ENCODE measurements around the gene CCDC15.
"Not testable (repeated sequence)": the region's sequence is repeated elsewhere in the genome, so short reads cannot be mapped to it uniquely, and the experiment has no call there.

The CCDC15 gene

DNA sequence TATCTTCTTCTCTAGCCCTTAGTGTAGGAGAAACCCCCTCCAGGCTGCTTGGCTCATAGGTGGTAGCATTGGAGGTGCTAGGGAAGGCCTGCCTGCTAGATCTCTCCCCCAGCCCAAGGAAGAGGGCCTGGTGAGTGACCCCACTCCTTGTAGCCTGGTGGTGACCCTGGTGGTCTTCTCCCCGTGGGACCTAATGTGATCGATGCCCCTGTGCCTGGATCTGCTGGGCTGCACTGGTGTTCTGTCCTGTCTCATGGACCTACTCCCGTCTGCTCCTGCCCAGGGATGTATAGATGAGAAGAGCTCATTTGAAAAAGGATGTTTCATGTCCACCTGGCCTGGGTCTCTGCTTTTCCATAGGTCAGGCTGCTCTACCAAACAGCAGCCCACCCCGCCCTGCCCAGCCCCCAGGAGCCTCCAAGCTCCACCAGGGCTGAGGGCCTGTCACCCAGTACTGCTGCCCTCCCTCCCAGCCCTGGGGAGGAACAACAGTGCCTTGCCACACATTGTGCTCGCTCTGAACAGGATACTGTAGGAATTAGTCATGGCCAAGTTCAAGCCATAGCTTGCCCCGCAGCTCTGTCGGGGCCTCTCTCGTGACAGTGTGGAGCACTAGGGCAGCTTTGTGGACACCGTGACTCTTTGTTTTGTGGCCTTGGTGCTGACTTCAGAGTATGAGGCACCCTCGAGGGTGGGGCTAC is 128.8 kb downstream of the CCDC15 start:
- no peak for DNase-seq (ENCODE audit: low read depth)

DNA sequence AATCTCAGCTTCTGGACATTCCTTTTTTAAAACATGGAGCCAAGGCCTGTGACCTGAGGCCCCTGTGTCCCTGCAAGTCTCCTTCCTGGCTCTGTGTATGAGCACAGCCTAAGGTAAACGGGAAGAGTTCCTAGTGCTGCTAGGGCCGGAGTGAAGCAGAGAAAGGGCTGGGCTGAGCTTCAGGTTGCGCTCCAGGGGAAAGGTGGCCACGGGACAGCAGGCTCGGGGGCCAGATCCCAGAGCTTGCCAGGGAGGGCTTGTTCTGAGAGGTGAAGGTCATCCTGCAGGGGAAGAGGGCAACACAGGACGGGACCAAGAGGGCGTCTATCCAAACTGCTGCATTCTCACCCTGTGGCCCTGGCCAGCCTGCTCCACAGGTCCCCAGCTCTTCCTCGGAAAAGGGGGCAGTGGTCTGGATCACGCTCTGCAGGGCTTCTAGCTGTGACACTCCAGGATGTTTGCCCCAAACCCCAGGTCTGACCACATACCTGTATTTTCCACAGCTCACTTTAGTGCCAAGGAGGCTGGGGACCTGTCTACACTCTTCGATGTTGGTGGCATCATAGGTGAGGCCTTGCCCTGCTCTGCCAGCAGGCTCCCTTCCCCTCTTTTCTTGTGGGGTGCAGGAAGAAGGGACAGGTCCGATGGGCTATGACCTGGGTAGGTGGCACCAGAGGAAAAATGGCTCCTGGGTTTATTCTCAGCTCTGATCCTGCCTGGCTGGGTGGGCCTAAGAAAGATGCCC is 129.5 kb downstream of the CCDC15 start:
- DNase-seq (ENCODE audit: low read depth): no peak

DNA sequence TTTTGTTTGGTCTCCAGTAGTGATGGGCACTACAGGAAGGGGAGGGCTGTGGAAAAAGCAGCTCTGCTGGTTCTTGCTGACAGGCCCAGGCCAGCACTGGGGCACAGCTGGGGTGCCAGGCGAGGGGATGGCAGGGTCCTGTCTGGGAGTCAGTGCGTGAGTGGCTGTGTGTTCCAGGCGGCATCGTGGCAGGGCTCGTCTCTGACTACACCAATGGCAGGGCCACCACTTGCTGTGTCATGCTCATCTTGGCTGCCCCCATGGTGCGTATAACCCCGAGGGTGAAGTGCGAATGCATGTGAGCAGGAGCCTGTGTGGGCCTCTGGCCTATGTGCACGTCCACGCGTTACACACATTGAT is 130.0 kb downstream of the CCDC15 start:
- no peak for DNase-seq (ENCODE audit: low read depth)

DNA sequence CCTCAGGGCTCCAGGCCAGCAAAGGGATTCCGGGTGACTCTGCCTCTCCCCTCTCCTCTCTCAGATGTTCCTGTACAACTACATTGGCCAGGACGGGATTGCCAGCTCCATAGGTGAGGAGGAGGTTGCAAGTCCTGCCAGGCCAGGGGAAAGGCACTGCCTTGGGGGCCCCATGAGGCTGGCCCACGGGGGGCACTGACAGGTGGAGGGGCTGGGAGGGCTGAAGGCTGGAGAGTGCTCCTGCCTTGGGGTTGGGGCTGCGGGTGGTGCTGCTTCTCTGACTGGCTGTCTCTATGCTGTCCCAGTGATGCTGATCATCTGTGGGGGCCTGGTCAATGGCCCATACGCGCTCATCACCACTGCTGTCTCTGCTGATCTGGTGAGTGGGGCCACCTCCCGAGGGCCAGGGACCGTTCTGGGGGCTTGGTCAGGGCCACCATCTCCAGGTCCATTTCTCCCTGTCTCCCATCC is 130.8 kb downstream of the CCDC15 start:
- no peak for DNase-seq (ENCODE audit: low read depth)

DNA sequence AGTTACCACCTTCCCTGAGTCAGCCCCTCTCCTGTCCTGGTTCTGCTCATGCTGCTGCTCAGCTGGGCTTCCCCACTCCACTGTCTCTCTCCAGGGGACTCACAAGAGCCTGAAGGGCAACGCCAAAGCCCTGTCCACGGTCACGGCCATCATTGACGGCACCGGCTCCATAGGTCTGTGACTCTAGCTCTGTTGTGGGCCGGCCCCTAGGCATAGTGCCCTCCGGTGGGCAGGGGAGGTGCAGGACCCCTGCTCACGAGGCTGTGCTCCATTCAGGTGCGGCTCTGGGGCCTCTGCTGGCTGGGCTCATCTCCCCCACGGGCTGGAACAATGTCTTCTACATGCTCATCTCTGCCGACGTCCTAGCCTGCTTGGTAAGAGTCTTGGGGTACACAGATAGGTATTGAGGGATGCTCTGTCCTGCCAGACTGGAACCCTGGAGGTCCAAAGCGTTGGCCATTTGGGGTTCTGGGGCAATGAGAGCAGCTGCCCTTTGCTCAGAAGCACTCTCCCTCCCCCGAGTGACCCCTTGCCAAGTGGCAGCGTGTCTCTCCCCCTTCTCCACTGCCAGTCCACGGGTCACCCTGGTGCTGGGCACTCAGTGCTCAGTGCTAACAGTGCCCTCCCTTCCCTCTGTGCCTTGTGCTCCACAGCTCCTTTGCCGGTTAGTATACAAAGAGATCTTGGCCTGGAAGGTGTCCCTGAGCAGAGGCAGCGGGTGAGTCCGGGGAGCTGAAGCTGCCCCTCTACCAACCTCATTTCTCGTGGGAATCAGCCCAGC is 131.5 kb downstream of the CCDC15 start:
- DNase-seq (ENCODE audit: low read depth): no peak

DNA sequence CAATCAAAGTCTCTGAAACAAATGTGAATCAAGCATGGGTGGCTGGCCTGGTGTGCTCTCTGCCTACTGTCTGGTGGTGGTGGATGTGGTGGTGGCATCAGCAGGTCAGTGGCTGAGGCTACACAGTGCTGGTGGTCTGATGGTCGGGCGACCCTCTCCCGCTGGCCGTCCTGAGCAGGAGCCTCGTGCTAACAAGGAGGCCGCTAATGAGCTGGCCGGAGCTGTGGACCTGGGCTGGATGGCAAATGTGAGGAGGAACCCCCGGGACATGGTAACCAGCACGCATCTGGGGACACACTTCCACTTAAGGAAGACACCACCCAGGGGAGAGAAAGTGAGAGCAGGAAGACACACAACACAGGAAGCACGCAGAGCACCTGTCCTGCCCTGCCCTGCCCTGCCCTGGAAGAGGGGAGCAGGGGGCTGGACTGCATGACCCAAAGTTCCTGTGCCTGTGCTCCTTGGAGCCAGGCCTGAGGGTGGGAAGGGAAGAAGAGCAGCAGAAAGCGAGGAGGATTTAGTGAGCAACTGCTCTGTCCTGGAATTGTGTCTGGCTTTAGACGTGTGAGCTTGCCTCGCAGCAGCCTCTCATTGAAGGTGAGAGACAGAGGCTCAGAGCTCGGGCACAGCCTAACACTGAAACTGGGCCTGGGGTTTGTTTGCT is 132.8 kb downstream of the CCDC15 start:
- no peak for DNase-seq (ENCODE audit: low read depth)

DNA sequence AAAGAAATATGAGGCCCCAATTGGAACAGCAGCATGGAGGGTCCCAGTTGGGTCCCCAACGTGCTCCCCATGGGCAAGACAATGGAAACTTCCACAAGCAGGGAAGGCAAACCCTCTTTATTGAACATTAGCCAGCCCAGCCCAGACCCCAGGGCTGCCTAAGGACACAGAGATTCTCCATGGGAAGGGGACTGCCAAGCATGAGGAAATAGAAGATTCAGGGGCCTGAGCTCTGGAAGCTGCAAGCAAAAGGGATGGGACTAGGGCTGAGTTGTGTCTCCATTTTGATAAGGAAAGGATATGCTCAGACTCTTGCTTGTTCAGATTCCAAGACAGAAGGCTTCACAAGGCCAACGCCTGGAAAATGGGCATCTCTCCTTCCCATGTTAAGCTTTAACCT is 134.1 kb downstream of the CCDC15 start:
- DNase-seq (ENCODE audit: low read depth): no peak

DNA sequence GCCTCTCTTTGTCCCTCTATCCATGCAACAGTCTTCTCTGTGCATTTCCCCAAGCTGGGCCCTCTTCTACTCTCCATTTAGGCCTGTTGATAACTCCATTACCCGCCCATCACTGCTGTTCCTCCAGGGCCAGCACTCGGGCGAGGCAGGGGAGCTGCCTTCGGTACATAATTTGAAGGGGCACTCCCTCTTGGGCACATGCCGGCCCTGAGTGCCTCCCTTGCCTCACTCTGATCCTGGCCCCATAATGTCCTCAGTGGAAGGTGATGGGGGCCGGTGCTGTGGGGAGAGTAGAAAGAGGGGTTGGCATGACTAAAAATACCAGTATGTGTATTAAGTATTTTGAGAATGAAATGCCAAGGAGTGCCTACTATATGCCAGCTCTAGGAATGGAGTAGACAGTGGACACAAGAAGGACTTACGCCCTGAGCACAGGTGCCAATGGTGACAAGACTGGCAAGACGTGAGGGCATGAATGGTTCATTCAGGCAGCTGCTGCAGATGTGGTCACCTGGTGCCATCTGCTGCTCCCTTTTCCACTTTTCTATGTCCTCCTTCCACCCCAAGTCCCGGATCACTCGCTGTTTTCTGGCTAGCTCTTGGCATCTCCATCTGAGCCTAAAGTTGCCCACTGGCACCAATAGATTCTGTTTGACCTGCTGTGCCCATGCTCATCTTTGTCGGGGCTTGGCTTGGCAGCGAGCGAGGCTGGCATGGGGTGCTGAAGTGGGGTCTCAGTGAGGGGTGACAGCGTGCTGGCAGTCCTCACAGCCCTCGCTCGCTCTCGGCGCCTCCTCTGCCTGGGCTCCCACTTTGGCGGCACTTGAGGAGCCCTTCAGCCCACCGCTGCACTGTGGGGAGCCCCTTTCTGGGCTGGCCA is 134.8 kb downstream of the CCDC15 start:
- DNase-seq (ENCODE audit: low read depth): no peak

DNA sequence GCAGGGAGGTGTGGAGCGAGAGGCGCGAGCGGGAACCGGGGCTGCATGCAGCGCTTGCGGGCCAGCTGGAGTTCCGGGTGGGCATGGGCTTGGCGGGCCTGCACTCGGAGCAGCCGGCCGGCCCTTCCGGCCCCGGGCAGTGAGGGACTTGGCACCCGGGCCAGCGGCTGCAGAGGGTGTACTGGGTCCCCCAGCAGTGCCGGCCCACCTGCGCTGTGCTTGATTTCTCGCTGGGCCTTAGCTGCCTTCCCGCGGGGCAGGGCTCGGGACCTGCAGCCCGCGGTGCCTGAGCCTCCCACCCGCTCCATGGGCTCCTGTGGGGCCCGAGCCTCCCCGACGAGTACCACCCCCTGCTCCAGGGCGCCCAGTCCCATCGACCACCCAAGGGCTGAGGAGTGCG is 135.5 kb downstream of the CCDC15 start:
- not testable (repeated sequence) for DNase-seq (ENCODE audit: low read depth)

DNA sequence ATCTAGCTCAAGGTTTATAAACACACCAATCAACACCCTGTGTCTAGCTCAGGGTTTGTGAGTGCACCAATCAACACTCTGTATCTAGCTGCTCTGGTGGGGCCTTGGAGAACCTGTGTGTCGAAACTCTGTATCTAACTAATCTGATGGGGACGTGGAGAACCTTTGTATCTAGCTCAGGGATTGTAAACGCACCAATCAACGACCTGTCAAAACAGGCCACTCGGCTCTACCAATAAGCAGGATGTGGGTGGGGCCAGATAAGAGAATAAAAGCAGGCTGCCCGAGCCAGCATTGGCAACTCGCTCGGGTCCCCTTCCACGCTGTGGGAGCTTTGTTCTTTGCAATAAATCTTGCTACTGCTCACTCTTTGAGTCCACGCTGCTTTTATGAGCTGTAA is 136.1 kb downstream of the CCDC15 start:
- not testable (repeated sequence) for DNase-seq (ENCODE audit: low read depth)

DNA sequence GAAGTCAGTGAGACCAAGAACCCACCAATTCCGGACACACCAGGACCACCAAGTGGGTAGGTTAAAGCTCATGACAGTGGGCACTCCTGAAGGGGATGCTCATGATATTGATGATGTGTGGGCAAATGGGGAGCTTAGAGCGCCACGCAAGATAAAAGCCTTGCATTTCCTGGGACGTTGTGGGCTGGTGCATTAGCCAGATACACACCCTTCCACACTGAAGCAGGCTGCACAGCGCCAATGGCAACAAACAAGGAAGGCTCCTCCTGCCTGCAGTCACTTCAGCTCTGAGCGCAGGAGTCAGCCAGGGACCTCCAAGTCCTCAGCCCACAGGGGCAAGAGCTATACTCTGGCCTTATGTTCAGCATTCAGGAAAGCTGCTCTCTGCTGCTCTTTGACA is 136.8 kb downstream of the CCDC15 start:
- DNase-seq (ENCODE audit: low read depth): no peak
